Chondrocyte (in vitro differentiated cells): ENCODE data around the gene DGLUCY. TPM values are rescaled to one million over a fixed set of nuclear protein-coding genes. Genes with fewer than 3 reads are reported as not detected.
A peak's percentile ranks its signal among the peaks of the same experiment; 100 is the strongest.

Source experiments
- DNase-seq: peaks from one replicate; pipeline ENCODE4 v3.0.0; 2021; ENCODE audit warnings: mixed read lengths, low spot score
- H3K27ac Mint-ChIP-seq: one replicate; pipeline ENCODE4 v1.8.0; 2021; ENCODE audit warnings: mild to moderate bottlenecking, moderate library complexity, mixed read lengths; ENCODE audit not compliant: unreplicated experiment
- H3K27me3 Mint-ChIP-seq: 2 replicates; pipeline ENCODE4 v1.8.0; 2021; ENCODE audit warnings: low read depth, mixed read lengths
- H3K36me3 Mint-ChIP-seq: 2 replicates; pipeline ENCODE4 v1.8.0; 2021; ENCODE audit warnings: low read depth, mixed read lengths
- H3K4me1 Mint-ChIP-seq: 2 replicates; pipeline ENCODE4 v1.8.0; 2021; ENCODE audit warnings: low read depth, mild to moderate bottlenecking, mixed read lengths
- H3K4me3 Mint-ChIP-seq: one replicate; pipeline ENCODE4 v1.8.0; 2021; ENCODE audit warnings: mild to moderate bottlenecking, moderate library complexity, mixed read lengths; ENCODE audit not compliant: unreplicated experiment
- H3K9me3 Mint-ChIP-seq: 2 replicates; pipeline ENCODE4 v1.8.0; 2021; ENCODE audit warnings: low read depth, mixed read lengths
- CTCF ChIP-seq: fragments of 200-600 bp; sonication (generic); IDR thresholded peaks from 2 replicates; pipeline ENCODE4 v1.5.0; 2021; ENCODE audit warnings: antibody characterized with exemption, mild to moderate bottlenecking, moderate library complexity
- long read RNA-seq: library from polyadenylated mRNA; stranded (forward); transcript quantifications from one replicate; pipeline ENCODE4 v2.0.0, GENCODE V29; 2021
- total RNA-seq: library from RNA; stranded (reverse); gene quantifications from 3 replicates; pipeline ENCODE4 v1.2.1, GENCODE V29; 2021

DGLUCY gene
- 9.3 to 13.6 TPM (median 9.3 TPM) in 3 replicates for total RNA-seq
- long read RNA-seq, transcript DGLUCY-201 (14 exons, 2,967 nt): major isoform, 8 of 26 reads
- long read RNA-seq, partial matches to known transcripts: 1 of 26 reads
- long read RNA-seq, other reads (novel, unspliced or antisense): 16 of 26 reads

GRCh38 chr14:91113829-91114078 is at the start of gene DGLUCY:
DGLUCY (plus strand) TSS chr14:91114073; CDS start chr14:91160295, 46,222 bp downstream.
- peaks cover 43% of the 10 kb centered on the region for H3K4me1 Mint-ChIP-seq
- DNase-seq: peak; percentile 94
- H3K27ac Mint-ChIP-seq: peak within 1 kb of the TSS; percentile 75
- H3K4me3 Mint-ChIP-seq: peak within 1 kb of the TSS; percentile 82
- no peaks in the 10 kb centered on the region for H3K9me3 Mint-ChIP-seq
- H3K36me3 Mint-ChIP-seq: peaks cover 2% of the 10 kb centered on the region
- no peaks in the 10 kb centered on the region for H3K27me3 Mint-ChIP-seq
- no peak for TF ChIP-seq CTCF

- H3K4me1 Mint-ChIP-seq: no peaks in the 10 kb centered on the region
- no peak for TF ChIP-seq CTCF
- no peak for DNase-seq
- peaks cover 2% of the 10 kb centered on the region for H3K27me3 Mint-ChIP-seq
- no peaks in the 10 kb centered on the region for H3K36me3 Mint-ChIP-seq
- H3K9me3 Mint-ChIP-seq: peaks cover under 1% of the 10 kb centered on the region
- H3K27ac Mint-ChIP-seq: no peak overlapping the region
- H3K4me3 Mint-ChIP-seq: no peak overlapping the region
Measured at GRCh38 chr14:91065266-91065665, 48.6 kb upstream of the DGLUCY start.

- H3K27me3 Mint-ChIP-seq: peaks cover 2% of the 10 kb centered on the region
- TF ChIP-seq CTCF: no peak
- H3K27ac Mint-ChIP-seq: no peak overlapping the region
- no peak overlapping the region for H3K4me3 Mint-ChIP-seq
- peaks cover 1% of the 10 kb centered on the region for H3K36me3 Mint-ChIP-seq
- DNase-seq: no peak
- no peaks in the 10 kb centered on the region for H3K4me1 Mint-ChIP-seq
- H3K9me3 Mint-ChIP-seq: peaks cover 6% of the 10 kb centered on the region
Measured at GRCh38 chr14:91067186-91067585, 46.7 kb upstream of the DGLUCY start.

- Mint-ChIP-seq H3K4me1 (no peaks in the 10 kb centered on the region), H3K27ac (no peak overlapping the region), H3K27me3 (peaks cover 2% of the 10 kb centered on the region), H3K36me3 (peaks cover 1% of the 10 kb centered on the region), H3K9me3 (peaks cover 6% of the 10 kb centered on the region), H3K4me3 (no peak overlapping the region)
- no peak for TF ChIP-seq CTCF
- no peak for DNase-seq
Measured at GRCh38 chr14:91068642-91069041, 45.2 kb upstream of the DGLUCY start.

GRCh38 chr14:91070572-91070971 is 43.3 kb upstream of the DGLUCY start:
- no peak for TF ChIP-seq CTCF
- peaks cover 6% of the 10 kb centered on the region for H3K9me3 Mint-ChIP-seq
- no peak overlapping the region for H3K27ac Mint-ChIP-seq
- H3K4me3 Mint-ChIP-seq: no peak overlapping the region
- peaks cover 3% of the 10 kb centered on the region for H3K27me3 Mint-ChIP-seq
- H3K36me3 Mint-ChIP-seq: peaks cover 1% of the 10 kb centered on the region
- no peaks in the 10 kb centered on the region for H3K4me1 Mint-ChIP-seq
- DNase-seq: no peak
